GM20000 (cell line): ENCODE results near the gene ADRA2C.

Experiments
- DNase-seq: peaks from one replicate; pipeline ENCODE4 v3.0.0; 2012; ENCODE audit warnings: low spot score
- TF ChIP-seq, protein P1 (sequence below): IDR thresholded peaks from 2 replicates; pipeline ENCODE4 v1.5.1; 2012; ENCODE audit warnings: mild to moderate bottlenecking, control low read depth; ENCODE audit errors: extremely low read depth, missing control alignments

The ADRA2C gene

DNA sequence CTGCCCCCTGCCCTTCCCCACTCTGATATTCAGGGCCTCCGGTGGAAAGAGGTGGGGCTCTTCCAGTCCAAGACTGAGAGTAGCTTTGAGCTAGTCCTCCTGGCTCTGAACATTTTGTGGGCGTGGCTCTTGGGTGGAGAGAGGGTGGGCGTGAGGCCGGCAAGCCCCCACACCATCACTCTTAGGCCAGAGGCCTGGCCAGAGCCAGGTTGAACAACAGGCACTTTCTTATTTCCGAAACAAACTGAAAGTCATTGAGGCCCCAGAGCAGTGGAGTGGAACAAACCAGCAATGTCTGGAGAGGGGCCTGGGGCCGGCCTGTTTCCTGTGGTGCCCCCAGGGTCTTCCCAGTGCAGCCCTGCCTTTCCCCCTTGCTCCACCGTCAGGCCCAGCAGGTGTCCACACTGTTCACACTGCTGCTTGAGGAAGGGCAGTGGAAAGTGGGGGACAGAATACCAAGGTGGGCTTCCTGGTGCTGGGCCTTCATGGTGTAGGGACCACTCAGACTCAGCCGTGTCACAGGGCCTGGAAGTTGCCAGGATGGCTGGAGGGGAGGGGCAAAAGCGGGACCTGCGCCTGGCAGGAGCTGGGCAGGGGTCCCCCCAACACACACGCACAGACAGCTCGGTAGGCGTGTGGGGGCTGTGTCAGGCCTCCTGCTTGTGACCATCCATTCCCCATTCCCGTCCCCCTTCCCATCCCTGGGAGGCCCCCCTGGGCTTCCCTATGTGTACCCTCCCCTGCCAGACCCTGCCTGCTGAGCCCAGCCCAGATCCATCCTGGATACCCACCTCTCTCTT, 2.9 kb downstream of the ADRA2C start:
- TF ChIP-seq, protein P1, sequence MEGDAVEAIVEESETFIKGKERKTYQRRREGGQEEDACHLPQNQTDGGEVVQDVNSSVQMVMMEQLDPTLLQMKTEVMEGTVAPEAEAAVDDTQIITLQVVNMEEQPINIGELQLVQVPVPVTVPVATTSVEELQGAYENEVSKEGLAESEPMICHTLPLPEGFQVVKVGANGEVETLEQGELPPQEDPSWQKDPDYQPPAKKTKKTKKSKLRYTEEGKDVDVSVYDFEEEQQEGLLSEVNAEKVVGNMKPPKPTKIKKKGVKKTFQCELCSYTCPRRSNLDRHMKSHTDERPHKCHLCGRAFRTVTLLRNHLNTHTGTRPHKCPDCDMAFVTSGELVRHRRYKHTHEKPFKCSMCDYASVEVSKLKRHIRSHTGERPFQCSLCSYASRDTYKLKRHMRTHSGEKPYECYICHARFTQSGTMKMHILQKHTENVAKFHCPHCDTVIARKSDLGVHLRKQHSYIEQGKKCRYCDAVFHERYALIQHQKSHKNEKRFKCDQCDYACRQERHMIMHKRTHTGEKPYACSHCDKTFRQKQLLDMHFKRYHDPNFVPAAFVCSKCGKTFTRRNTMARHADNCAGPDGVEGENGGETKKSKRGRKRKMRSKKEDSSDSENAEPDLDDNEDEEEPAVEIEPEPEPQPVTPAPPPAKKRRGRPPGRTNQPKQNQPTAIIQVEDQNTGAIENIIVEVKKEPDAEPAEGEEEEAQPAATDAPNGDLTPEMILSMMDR = no peak

DNA sequence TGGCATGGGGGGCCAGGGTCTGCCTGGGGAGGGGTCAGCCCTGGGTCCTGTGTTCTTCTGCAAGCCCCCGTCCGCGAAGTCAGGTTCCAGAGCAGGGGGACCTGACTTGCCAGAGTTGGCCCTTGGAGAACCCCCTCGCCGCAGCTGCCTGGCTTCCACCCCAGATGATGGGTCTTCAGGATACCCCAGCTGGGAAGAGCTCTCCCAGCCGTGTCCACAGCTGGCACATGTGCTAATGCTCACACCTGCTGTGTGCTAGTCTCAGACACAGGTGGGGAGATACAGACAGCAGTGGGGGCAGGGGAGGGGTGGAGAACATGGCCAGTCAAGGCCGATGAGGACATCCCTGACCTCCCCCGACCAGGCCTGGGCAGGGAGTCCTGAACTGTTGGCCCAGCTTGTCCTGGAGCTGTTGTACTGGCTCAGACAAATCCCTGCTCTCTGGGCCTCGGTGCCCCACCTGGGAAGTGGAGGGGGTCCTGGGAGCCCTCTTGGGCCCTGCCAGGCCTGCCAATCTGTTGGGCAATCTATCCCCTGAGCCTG, 3.5 kb downstream of the ADRA2C start:
- DNase-seq = no peak

More for the DNA sequence above, 2.9 kb downstream of the ADRA2C start:
- no peak for DNase-seq

GRCh38 chr4:3770323-3771163, 4.4 kb downstream of the ADRA2C start:
- DNase-seq = no peak
- TF ChIP-seq, protein P1 = no peak

More for the DNA sequence above, 3.5 kb downstream of the ADRA2C start:
- TF ChIP-seq, protein P1 = no peak

DNA sequence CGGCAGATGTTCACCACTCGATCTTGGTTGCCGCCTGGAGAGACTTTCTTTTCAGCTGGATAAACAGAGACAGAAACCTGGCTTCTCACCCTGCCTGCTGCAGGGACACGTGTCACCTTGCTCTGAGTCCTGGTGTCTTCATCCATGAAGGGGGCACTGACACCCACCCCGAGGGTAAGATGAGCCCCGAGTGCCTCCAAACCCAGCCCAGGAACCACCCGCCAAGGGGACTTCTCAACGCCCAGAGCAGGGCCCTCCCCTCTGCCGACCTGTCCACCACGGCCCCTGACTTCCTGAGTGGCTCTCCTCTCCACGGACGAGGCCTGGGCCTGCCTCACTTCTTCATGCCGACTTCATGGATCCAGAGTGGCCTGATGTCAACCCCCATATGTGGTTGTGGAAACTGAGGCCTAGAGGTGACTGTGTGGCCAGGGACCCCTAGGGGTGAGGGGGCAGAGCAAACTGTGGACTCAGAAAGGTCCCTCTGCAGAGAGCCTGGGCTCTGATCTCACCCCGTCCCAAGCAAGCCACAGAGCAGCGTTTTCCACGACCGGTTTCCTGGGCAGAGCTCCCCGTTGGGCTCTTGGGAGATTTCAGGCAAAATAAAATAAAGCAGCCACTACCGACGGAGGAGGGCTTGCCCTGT, 5.1 kb downstream of the ADRA2C start:
- no peak for DNase-seq
- TF ChIP-seq, protein P1 = no peak

DNA sequence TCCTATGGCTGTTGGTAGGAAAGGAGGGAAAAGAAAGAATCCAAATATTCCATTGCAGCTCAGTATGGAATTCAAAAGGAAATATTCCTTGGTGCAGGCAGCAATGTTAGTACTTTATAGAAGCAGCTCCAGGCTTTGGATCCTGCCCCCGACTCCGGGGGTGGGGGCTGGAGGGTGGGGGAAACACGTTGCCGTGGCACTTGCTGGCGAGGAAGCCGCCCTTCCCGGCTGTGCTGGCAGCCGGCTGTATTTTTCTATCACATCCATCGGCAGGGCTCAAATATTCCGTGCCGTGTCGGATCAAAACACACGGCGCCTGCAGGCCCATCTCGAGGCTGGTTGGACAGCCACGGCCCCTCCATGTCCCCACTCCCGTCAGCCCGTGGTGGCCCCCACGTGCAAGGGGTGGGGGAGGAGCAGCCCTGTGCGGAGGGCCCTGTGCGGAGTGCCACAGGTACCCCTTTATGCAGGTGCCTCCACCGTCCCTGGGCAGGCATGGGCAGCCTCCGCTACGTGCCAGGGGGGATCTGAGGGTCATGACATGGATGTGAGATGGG, 5.8 kb downstream of the ADRA2C start:
- DNase-seq = no peak
- TF ChIP-seq, protein P1 = no peak

DNA sequence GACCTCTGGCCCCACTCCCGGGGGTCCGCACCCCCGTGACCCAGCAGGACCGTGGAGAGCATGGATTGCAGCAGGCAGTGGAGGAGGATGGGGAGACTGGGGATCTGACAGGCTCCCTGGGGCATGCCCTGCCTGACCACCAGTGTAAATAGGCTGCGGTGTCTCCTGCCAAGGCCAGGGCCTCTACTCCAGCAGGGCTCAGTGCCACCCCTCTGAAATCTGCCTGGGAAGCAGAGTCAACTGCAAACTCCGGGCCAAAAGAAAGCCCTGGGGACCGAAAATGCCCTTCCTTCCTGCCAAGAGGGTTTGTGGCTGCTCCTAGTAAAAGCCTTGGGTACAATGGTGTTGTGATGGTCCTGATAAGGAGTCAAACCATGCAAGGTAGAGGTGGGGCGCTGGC, 6.4 kb downstream of the ADRA2C start:
- no peak for DNase-seq
- TF ChIP-seq, protein P1 = no peak
